ENCODE data around the gene TSHZ3. TPM values are rescaled to one million over a fixed set of nuclear protein-coding genes. Genes with fewer than 3 reads are reported as not detected.

Gene TSHZ3
- polyA plus RNA-seq, 3 donors from 2014 or later = 0.74 to 3.5 (median 1.5) TPM

- Mint-ChIP-seq H3K4me1 (no peaks in the 10 kb centered on the region), H3K27me3 (ENCODE audit: low read depth in 3 of 3) (peaks cover 0 to 2% (median 0%) of the 10 kb centered on the region in 3 donors), H3K36me3 (no peaks in the 10 kb centered on the region), H3K9me3 (no peaks in the 10 kb centered on the region), H3K4me3 (no peak overlapping the region), H3K27ac (no peak overlapping the region)
- DNase-seq = no peak
These were observed 95.6 kb downstream of the TSHZ3 start for GRCh38 chr19:31253526-31254179.

- H3K4me1 Mint-ChIP-seq = no peaks in the 10 kb centered on the region
- H3K36me3 Mint-ChIP-seq = no peaks in the 10 kb centered on the region
- H3K27ac Mint-ChIP-seq = no peak overlapping the region
- H3K27me3 Mint-ChIP-seq (ENCODE audit: low read depth in 3 of 3) = peaks cover 0 to 5% (median 2%) of the 10 kb centered on the region in 3 donors
- no peak for DNase-seq
- no peak overlapping the region for H3K4me3 Mint-ChIP-seq
- H3K9me3 Mint-ChIP-seq = no peaks in the 10 kb centered on the region
These were observed 96.8 kb downstream of the TSHZ3 start for GRCh38 chr19:31252441-31252840.

DNA sequence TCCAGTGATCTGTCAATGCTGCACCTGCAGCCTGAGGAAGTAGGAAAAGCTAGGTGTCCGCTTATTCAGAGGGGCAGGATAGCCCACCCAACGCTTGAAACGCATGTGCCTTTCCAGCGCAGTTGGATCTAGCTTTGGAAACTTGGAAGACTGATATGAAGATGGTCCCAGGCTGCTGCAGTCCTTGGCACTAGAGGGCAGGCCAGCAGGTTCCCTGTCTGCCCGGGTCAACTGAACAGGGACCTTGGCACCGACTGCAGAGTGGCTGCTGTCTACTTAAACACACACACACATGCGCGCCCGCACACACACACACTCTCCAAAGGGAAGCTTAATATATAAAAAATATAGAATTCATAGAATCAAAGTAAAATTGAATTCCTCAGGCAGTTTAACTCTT is 100.0 kb downstream of the TSHZ3 start:
- Mint-ChIP-seq H3K36me3 (no peaks in the 10 kb centered on the region), H3K9me3 (no peaks in the 10 kb centered on the region), H3K4me3 (no peak overlapping the region), H3K27ac (no peak overlapping the region), H3K27me3 (ENCODE audit: low read depth in 3 of 3) (peaks cover 1 to 5% (median 3%) of the 10 kb centered on the region in 3 donors), H3K4me1 (no peaks in the 10 kb centered on the region)
- DNase-seq = no peak

DNA sequence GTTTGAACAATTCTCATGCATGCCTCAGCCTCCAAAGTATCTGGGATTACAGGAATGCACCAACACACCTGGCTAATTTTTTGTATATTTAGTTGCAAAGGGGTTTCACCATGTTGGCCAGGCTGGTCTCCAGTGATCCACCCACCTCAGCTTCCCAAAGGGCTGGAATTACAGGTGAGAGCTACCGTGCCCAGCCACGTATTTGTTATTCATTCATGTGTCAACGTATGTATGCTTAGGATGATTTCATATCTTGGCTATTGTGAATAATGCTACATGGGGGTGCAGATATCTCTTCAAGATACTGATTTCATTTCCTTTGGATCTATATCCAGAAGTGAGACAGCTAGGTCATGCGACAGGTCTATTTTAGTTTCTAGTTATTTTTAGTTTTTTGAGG is 113.4 kb downstream of the TSHZ3 start:
- Mint-ChIP-seq H3K36me3 (no peaks in the 10 kb centered on the region), H3K9me3 (no peaks in the 10 kb centered on the region), H3K27me3 (ENCODE audit: low read depth in 3 of 3) (peaks cover 0 to 19% (median 9%) of the 10 kb centered on the region in 3 donors), H3K27ac (no peak overlapping the region), H3K4me3 (no peak overlapping the region), H3K4me1 (no peaks in the 10 kb centered on the region)
- DNase-seq = no peak

DNA sequence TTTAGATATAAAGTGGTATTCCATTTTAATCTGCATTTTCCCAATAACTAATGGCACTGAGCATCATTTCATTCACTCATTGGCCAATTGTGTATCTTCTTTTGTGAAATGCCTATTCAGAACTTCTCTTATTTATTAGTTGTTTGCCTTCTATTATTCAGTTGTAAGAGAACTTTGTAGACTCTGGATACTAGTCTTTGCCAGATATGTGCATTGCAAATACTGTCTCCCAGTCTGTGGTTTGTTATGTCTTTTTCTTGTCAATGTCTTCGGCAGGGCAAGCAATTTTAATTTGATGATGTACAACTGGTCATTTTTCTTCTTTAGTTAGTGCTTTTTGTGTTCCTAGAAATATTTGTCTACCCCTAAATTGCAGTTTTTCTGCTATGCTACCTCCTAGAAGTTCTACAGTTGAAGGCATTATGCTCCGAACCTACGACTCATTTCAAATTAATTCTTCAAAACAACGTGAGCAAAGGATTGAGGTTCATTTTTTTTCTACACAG is 115.9 kb downstream of the TSHZ3 start:
- H3K27me3 Mint-ChIP-seq (ENCODE audit: low read depth in 3 of 3) = peaks cover 0 to 16% (median 8%) of the 10 kb centered on the region in 3 donors
- no peak overlapping the region for H3K4me3 Mint-ChIP-seq
- no peak for DNase-seq
- H3K27ac Mint-ChIP-seq = no peak overlapping the region
- no peaks in the 10 kb centered on the region for H3K4me1 Mint-ChIP-seq
- no peaks in the 10 kb centered on the region for H3K9me3 Mint-ChIP-seq
- no peaks in the 10 kb centered on the region for H3K36me3 Mint-ChIP-seq

- Mint-ChIP-seq H3K36me3 (peaks cover 0 to under 1% (median 0%) of the 10 kb centered on the region in 3 donors), H3K9me3 (no peaks in the 10 kb centered on the region), H3K4me1 (no peaks in the 10 kb centered on the region), H3K4me3 (no peak overlapping the region), H3K27me3 (ENCODE audit: low read depth in 3 of 3) (peaks cover 0 to 13% (median 8%) of the 10 kb centered on the region in 3 donors), H3K27ac (no peak overlapping the region)
- DNase-seq = no peak
These were observed 116.4 kb downstream of the TSHZ3 start for GRCh38 chr19:31232871-31233270.

- H3K27me3 Mint-ChIP-seq (ENCODE audit: low read depth in 3 of 3) = peaks cover 0 to 13% (median 8%) of the 10 kb centered on the region in 3 donors
These were observed 117.1 kb downstream of the TSHZ3 start for GRCh38 chr19:31232180-31232579.

GRCh38 chr19:31231237-31231636 is 118.0 kb downstream of the TSHZ3 start:
- no peak for DNase-seq
- H3K4me3 Mint-ChIP-seq = no peak overlapping the region
- H3K4me1 Mint-ChIP-seq = no peaks in the 10 kb centered on the region
- no peak overlapping the region for H3K27ac Mint-ChIP-seq
- no peaks in the 10 kb centered on the region for H3K9me3 Mint-ChIP-seq
- H3K27me3 Mint-ChIP-seq (ENCODE audit: low read depth in 3 of 3) = peaks cover 0 to 13% (median 4%) of the 10 kb centered on the region in 3 donors
- peaks cover 0 to 4% (median 2%) of the 10 kb centered on the region in 3 donors for H3K36me3 Mint-ChIP-seq

More at GRCh38 chr19:31232180-31232579, 117.1 kb downstream of the TSHZ3 start:
- H3K4me1 Mint-ChIP-seq = no peaks in the 10 kb centered on the region
- H3K27ac Mint-ChIP-seq = no peak overlapping the region
- peaks cover 0 to 2% (median 0%) of the 10 kb centered on the region in 3 donors for H3K36me3 Mint-ChIP-seq
- no peak overlapping the region for H3K4me3 Mint-ChIP-seq
- no peak for DNase-seq
- H3K9me3 Mint-ChIP-seq = no peaks in the 10 kb centered on the region

DNA sequence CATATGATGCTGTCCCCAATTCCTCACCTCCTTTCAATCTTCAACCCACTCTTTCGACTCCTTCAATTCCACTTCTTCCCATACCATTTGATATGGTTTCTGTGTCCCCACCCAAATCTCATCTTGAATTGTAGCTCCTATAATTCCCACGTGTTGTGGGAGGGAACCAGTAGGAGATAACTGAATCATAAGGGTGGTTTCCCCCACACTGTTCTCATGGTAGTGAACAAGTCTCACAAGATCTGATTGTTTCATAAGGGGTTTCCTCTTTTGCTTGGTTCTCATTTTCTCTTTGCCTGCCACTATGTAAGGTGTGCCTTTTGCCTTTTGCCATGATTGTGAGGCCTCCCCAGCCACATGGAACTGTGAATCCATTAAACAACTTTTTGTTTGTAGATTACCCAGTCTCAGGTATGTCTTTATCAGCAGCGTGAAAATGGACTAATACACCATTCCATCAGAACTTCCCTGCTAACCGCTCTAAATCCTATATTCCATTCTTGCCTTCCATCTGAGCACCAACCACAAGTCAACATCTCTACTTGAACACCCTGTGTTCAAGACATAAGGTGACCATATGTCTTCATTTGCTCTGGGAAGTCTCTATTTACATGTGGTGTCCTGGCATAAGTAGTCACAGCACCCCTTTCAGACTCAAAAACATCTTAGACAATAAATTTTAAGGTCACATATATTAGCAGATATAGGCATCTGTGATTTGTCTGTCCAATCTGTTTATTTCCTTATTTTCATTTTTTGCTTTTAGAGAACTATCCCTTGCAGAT is 122.9 kb downstream of the TSHZ3 start:
- no peak for DNase-seq
- H3K36me3 Mint-ChIP-seq = peaks cover 0 to 11% (median 2%) of the 10 kb centered on the region in 3 donors
- peaks cover 0 to 4% (median 0%) of the 10 kb centered on the region in 6 donors for H3K9me3 Mint-ChIP-seq
- peaks cover 4 to 6% of the 10 kb centered on the region in 2 donors for H3K4me1 Mint-ChIP-seq
- no peak overlapping the region for H3K4me3 Mint-ChIP-seq
- H3K27me3 Mint-ChIP-seq (ENCODE audit: low read depth in 3 of 3) = peaks cover 2 to 5% (median 2%) of the 10 kb centered on the region in 3 donors
- H3K27ac Mint-ChIP-seq = no peak overlapping the region

All from immature natural killer cell (primary cell).